HEK293T (cell line): ENCODE measurements around the gene MIGA1.

ENCODE experiments used
- CTCF ChIA-PET: fragments of 350-600 bp; formaldehyde crosslinking; extraction: SDS; loops from one replicate; lab custom pipeline; 2021; ENCODE audit warnings: antibody characterized with exemption, inconsistent platforms; lab: Yijun Ruan, JAX
- POLR2A ChIA-PET: fragments of 350-600 bp; formaldehyde crosslinking; extraction: SDS; loops from one replicate; lab custom pipeline; 2020; ENCODE audit warnings: antibody characterized with exemption, inconsistent platforms; lab: Yijun Ruan, JAX
- DNase-seq: peaks from one replicate; pipeline ENCODE4 v3.0.0; 2012; ENCODE audit warnings: mixed read lengths; ENCODE audit errors: extremely low spot score
- ARNT ChIP-seq: fragments of 450-650 bp; IDR thresholded peaks from 2 replicates; pipeline ENCODE4 v1.6.1; 2017; ENCODE audit warnings: mild to moderate bottlenecking
- BHLHE40 ChIP-seq: fragments of 450-650 bp; IDR thresholded peaks from 2 replicates; pipeline ENCODE4 v1.6.1; 2016; ENCODE audit warnings: mild to moderate bottlenecking, moderate library complexity, borderline replicate concordance
- CTBP1 ChIP-seq: fragments of 450-650 bp; IDR thresholded peaks from 2 replicates; pipeline ENCODE4 v1.6.1; 2016; ENCODE audit warnings: borderline replicate concordance
- ELF4 ChIP-seq: fragments of 450-650 bp; IDR thresholded peaks from 2 replicates; pipeline ENCODE4 v1.6.1; 2017; ENCODE audit warnings: antibody characterized with exemption
- FOXA1 ChIP-seq: fragments of 450-650 bp; IDR thresholded peaks from 2 replicates; pipeline ENCODE4 v1.6.1; 2016; ENCODE audit warnings: mild to moderate bottlenecking
- FOXK2 ChIP-seq: fragments of 450-650 bp; IDR thresholded peaks from 2 replicates; pipeline ENCODE4 v1.6.1; 2016; ENCODE audit warnings: mild to moderate bottlenecking
- FOXM1 ChIP-seq: fragments of 450-650 bp; IDR thresholded peaks from 2 replicates; pipeline ENCODE4 v1.6.1; 2017; ENCODE audit warnings: mild to moderate bottlenecking, borderline replicate concordance
- HDGF ChIP-seq: fragments of 450-650 bp; IDR thresholded peaks from 2 replicates; pipeline ENCODE4 v1.6.1; 2017; ENCODE audit warnings: antibody characterized with exemption, borderline replicate concordance
- L3MBTL2 ChIP-seq: fragments of 450-650 bp; conservative IDR thresholded peaks from 2 replicates; pipeline ENCODE4 v1.6.1; 2016; ENCODE audit warnings: mild to moderate bottlenecking
- LEF1 ChIP-seq: fragments of 450-650 bp; IDR thresholded peaks from 2 replicates; pipeline ENCODE4 v1.6.1; 2017; ENCODE audit warnings: mild to moderate bottlenecking, borderline replicate concordance
- NFRKB ChIP-seq: fragments of 450-650 bp; IDR thresholded peaks from 2 replicates; pipeline ENCODE4 v1.6.1; 2016; ENCODE audit warnings: mild to moderate bottlenecking, moderate library complexity
- SP1 ChIP-seq: fragments of 450-650 bp; IDR thresholded peaks from 2 replicates; pipeline ENCODE4 v1.6.1; 2017
- SUZ12 ChIP-seq: fragments of 450-650 bp; IDR thresholded peaks from 2 replicates; pipeline ENCODE4 v1.6.1; 2016; ENCODE audit warnings: mild to moderate bottlenecking
- TARDBP ChIP-seq: fragments of 450-650 bp; IDR thresholded peaks from 2 replicates; pipeline ENCODE4 v1.6.1; 2016
- ZNF384 ChIP-seq: fragments of 450-650 bp; IDR thresholded peaks from 2 replicates; pipeline ENCODE4 v1.6.1; 2016
- TF ChIP-seq, protein P1 (sequence below): fragments of 450-650 bp; IDR thresholded peaks from 2 replicates; pipeline ENCODE4 v1.6.1; 2016

MIGA1 gene

DNA sequence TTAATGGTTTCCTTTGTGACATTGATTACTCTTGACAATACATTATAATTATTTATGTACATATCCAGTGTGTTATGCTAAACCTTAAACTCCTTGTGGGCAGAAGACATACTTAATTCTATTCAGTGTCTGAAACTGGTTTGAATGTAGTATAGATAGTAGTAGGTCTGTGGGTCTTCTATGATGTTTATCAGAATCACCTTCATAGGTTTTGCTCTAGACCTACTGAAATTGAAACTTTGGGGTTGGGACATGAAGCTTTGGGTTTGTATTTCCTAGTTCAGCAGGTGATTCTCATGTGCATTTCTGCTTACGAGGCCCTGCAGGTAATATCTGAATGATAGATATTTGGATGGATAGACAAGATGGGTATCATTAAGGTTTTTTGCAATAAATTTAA is 48.6 kb downstream of the MIGA1 start:
- DNase-seq, result no peak
- ChIA-PET CTCF (no interaction called here), POLR2A (interaction anchor here (1.4 kb wide), 1 partner anchor 151 kb away, joined by 7 read pairs; the partner anchor contains the start of gene FUBP1)
- TF ChIP-seq BHLHE40, result no peak
- no peak for TF ChIP-seq SUZ12
- TF ChIP-seq ELF4, result no peak
- TF ChIP-seq L3MBTL2, result no peak
- no peak for TF ChIP-seq CTBP1
- no peak for TF ChIP-seq ARNT
- no peak for TF ChIP-seq TARDBP
- TF ChIP-seq FOXA1, result no peak
- TF ChIP-seq ZNF384, result no peak
- no peak for TF ChIP-seq NFRKB
- TF ChIP-seq HDGF, result no peak
- no peak for TF ChIP-seq SP1
- TF ChIP-seq LEF1, result no peak
- TF ChIP-seq FOXK2, result no peak
- TF ChIP-seq, protein P1, sequence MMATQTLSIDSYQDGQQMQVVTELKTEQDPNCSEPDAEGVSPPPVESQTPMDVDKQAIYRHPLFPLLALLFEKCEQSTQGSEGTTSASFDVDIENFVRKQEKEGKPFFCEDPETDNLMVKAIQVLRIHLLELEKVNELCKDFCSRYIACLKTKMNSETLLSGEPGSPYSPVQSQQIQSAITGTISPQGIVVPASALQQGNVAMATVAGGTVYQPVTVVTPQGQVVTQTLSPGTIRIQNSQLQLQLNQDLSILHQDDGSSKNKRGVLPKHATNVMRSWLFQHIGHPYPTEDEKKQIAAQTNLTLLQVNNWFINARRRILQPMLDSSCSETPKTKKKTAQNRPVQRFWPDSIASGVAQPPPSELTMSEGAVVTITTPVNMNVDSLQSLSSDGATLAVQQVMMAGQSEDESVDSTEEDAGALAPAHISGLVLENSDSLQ, result no peak
- TF ChIP-seq FOXM1, result no peak

GRCh38 chr1:77829851-77830250 is 50.4 kb downstream of the MIGA1 start:
- ChIA-PET POLR2A (no interaction called here), CTCF (no interaction called here)
- DNase-seq, result no peak
- TF ChIP-seq, protein P1, result no peak
- TF ChIP-seq SP1 (no peak), FOXK2 (no peak), HDGF (no peak), LEF1 (no peak), FOXA1 (no peak), ZNF384 (no peak), BHLHE40 (no peak), ELF4 (no peak)

GRCh38 chr1:77830946-77831345 is 51.5 kb downstream of the MIGA1 start:
- ChIA-PET POLR2A (no interaction called here), CTCF (interaction anchor here (0.6 kb wide), 1 partner anchor 9 kb away, joined by 3 read pairs; no protein-coding TSS in a partner anchor)
- no peak for TF ChIP-seq ARNT
- TF ChIP-seq CTBP1, result no peak
- TF ChIP-seq ELF4, result no peak
- no peak for TF ChIP-seq FOXM1
- TF ChIP-seq ZNF384, result no peak
- no peak for TF ChIP-seq NFRKB
- TF ChIP-seq HDGF, result no peak
- no peak for TF ChIP-seq SP1
- TF ChIP-seq SUZ12, result no peak
- no peak for TF ChIP-seq TARDBP
- TF ChIP-seq, protein P1, result no peak
- no peak for TF ChIP-seq FOXK2
- no peak for TF ChIP-seq FOXA1
- TF ChIP-seq BHLHE40, result no peak
- no peak for DNase-seq

GRCh38 chr1:77831566-77831965 is 52.1 kb downstream of the MIGA1 start:
- ChIA-PET POLR2A (no interaction called here), CTCF (no interaction called here)
- no peak for DNase-seq
- no peak for TF ChIP-seq HDGF
- TF ChIP-seq ELF4, result no peak
- no peak for TF ChIP-seq ZNF384
- TF ChIP-seq CTBP1, result no peak
- no peak for TF ChIP-seq TARDBP
- no peak for TF ChIP-seq ARNT
- TF ChIP-seq LEF1, result no peak
- no peak for TF ChIP-seq FOXM1
- TF ChIP-seq NFRKB, result no peak
- TF ChIP-seq SUZ12, result no peak
- no peak for TF ChIP-seq L3MBTL2
- TF ChIP-seq BHLHE40, result no peak

DNA sequence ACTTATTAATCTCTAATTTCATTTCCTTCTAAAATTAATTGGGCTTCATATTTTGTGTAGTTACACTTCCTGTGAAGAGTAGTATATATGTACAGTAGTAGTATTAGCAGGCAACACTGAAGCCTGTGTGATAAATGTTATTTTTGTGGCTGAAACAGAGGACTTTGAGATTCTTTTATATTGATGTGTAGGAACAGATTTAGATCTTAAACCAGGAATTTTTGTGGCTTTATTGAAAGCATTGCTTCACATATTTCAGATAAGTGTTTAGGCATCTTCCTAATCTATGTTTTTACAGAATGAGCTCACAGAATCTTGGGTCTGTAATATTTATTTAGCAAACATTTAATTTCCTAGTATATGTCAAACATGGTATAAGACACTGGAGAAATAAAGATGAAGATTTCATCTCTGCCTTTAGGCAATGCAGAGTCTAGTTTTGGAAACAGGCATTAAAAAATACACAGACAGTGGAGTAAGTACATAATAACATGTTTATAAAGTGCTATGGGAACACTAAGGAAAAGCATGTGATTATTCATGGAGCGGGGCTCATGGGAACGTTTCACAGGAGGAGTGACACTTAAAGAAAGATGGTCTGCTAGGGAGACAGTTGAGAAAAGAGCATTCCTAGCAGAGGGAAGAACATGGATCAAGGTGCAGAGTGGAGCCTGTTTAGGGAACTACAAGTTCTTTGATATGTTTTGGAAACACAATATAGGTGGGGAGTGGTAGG is 52.7 kb downstream of the MIGA1 start:
- POLR2A ChIA-PET, result no interaction called here
- no peak for DNase-seq
- no peak for TF ChIP-seq SUZ12
- no peak for TF ChIP-seq HDGF
- TF ChIP-seq FOXM1, result no peak
- TF ChIP-seq BHLHE40, result no peak
- no peak for TF ChIP-seq FOXA1
- no peak for TF ChIP-seq ARNT
- TF ChIP-seq ZNF384, result no peak
- no peak for TF ChIP-seq L3MBTL2
- TF ChIP-seq NFRKB, result no peak
- no peak for TF ChIP-seq CTBP1
- no peak for TF ChIP-seq ELF4
- no peak for TF ChIP-seq LEF1
- TF ChIP-seq TARDBP, result no peak
- TF ChIP-seq FOXK2, result no peak
- TF ChIP-seq SP1, result no peak
- TF ChIP-seq, protein P1, result no peak
- CTCF ChIA-PET, result no interaction called here
